DOHH2 (cell line): ENCODE results near the gene SLC35B2.

Experiments used
- EZH2phosphoT487 ChIP-seq: fragments of 200-600 bp; sonication (generic); IDR thresholded peaks from 2 replicates; pipeline ENCODE4 v1.6.1; 2017; ENCODE audit warnings: borderline replicate concordance, mild to moderate bottlenecking, antibody characterized with exemption, low read length, moderate library complexity, mixed read lengths
- TF ChIP-seq, protein P1 (sequence below): fragments of 200-600 bp; sonication (generic); IDR thresholded peaks from one replicate; pipeline ENCODE4 v1.5.1; 2014; ENCODE audit warnings: antibody characterized with exemption, mild to moderate bottlenecking, low read depth, low read length; ENCODE audit not compliant: poor library complexity, severe bottlenecking

DNA sequence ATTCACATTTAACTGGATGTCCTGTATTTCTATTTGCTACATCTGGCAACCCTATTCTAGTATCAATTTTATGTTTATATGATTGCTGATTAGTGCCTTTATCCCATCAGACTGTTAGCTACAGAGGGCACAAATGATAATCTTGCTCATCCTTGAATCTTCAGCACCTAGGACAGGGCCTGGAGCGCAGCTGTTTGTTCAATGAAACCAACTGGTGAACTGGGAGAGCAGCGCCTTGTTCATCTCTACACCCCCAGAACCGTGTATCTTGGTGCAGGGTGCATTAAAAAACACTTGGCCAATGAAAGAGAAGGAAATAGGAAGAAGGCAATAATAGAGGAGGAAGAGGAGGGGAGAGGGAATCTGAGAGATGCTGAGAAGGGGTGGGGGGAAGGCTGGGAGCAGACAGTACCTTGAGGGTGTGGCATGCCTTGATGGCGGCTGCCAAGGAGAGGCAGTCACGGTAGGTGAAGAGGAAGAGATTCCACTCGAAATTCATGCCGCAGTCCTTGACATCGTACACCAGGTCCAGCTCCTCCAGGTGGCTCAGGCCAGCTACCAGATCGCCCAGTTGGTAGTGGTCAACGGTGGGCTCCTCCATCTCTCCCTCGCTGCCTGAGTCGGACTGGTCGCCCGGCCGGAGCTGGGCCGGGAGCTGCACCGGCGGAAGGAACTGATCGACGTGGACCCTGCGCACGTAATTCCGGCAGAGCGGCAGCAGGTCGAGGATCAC lies 28.4 kb upstream of the SLC35B2 start:
- TF ChIP-seq, protein P1, sequence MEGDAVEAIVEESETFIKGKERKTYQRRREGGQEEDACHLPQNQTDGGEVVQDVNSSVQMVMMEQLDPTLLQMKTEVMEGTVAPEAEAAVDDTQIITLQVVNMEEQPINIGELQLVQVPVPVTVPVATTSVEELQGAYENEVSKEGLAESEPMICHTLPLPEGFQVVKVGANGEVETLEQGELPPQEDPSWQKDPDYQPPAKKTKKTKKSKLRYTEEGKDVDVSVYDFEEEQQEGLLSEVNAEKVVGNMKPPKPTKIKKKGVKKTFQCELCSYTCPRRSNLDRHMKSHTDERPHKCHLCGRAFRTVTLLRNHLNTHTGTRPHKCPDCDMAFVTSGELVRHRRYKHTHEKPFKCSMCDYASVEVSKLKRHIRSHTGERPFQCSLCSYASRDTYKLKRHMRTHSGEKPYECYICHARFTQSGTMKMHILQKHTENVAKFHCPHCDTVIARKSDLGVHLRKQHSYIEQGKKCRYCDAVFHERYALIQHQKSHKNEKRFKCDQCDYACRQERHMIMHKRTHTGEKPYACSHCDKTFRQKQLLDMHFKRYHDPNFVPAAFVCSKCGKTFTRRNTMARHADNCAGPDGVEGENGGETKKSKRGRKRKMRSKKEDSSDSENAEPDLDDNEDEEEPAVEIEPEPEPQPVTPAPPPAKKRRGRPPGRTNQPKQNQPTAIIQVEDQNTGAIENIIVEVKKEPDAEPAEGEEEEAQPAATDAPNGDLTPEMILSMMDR, result no peak
- TF ChIP-seq EZH2phosphoT487, result no peak
